Raji (cell line): ENCODE data around the gene PIP.

Experiments used
- POLR2A ChIP-seq: IDR thresholded peaks from 2 replicates; pipeline ENCODE4 v1.6.1; 2011; ENCODE audit warnings: low read depth, low read length, control low read depth; ENCODE audit not compliant: insufficient read depth

The PIP gene

GRCh38 chr7:143131781-143132180, at the start of gene PIP:
Gene PIP (plus strand): TSS chr7:143132077. CDS start chr7:143132117, 40 bp downstream.
- TF ChIP-seq POLR2A = no peak

GRCh38 chr7:143085109-143085508, 46.8 kb upstream of the PIP start:
- TF ChIP-seq POLR2A = no peak

GRCh38 chr7:143096146-143096545, 35.7 kb upstream of the PIP start:
- TF ChIP-seq POLR2A = no peak

GRCh38 chr7:143104759-143105158, 27.1 kb upstream of the PIP start:
- TF ChIP-seq POLR2A = no peak

GRCh38 chr7:143117395-143117794, 14.5 kb upstream of the PIP start:
- TF ChIP-seq POLR2A = no peak

- no peak for TF ChIP-seq POLR2A
Observed at GRCh38 chr7:143120691-143121405, 11.0 kb upstream of the PIP start.

GRCh38 chr7:143126146-143126545, 5.7 kb upstream of the PIP start:
- TF ChIP-seq POLR2A = no peak

- no peak for TF ChIP-seq POLR2A
Observed at GRCh38 chr7:143129051-143129450, 2.8 kb upstream of the PIP start.

- TF ChIP-seq POLR2A = no peak
Observed at GRCh38 chr7:143129477-143129876, 2.4 kb upstream of the PIP start.

- TF ChIP-seq POLR2A = no peak
Observed at GRCh38 chr7:143130541-143130940, 1.3 kb upstream of the PIP start.

GRCh38 chr7:143147070-143147469, 15.2 kb downstream of the PIP start:
- no peak for TF ChIP-seq POLR2A

- TF ChIP-seq POLR2A = no peak
Observed at GRCh38 chr7:143148050-143148449, 16.2 kb downstream of the PIP start.

- TF ChIP-seq POLR2A = no peak
Observed at GRCh38 chr7:143148651-143149050, 16.8 kb downstream of the PIP start.

GRCh38 chr7:143171697-143172096, 39.8 kb downstream of the PIP start:
- no peak for TF ChIP-seq POLR2A

- no peak for TF ChIP-seq POLR2A
Observed at GRCh38 chr7:143172354-143172753, 40.5 kb downstream of the PIP start.

GRCh38 chr7:143176128-143176527, 44.3 kb downstream of the PIP start:
- TF ChIP-seq POLR2A = no peak
